Duodenal mucosa (tissue), 2 donors: ENCODE results near the gene DNM2.
"Not testable (repeated sequence)": the region's sequence is repeated elsewhere in the genome, so short reads cannot be mapped to it uniquely, and the experiment has no call there.

Experiments
- H3K27ac ChIP-seq: one replicate; pipeline ENCODE4 v1.7.0; 2013; ENCODE audit warnings: low read depth, low read length
- H3K27me3 ChIP-seq, 2 donors: one replicate each; pipeline ENCODE4 v1.7.0; 2013; ENCODE audit warnings: low read length in 2 of 2, control low read depth in 1 of 2; ENCODE audit not compliant: insufficient read depth in 2 of 2, control insufficient read depth in 1 of 2
- H3K36me3 ChIP-seq, 2 donors: one replicate each; pipeline ENCODE4 v1.7.0; 2013; ENCODE audit warnings: low read length in 2 of 2, control low read depth in 1 of 2; ENCODE audit not compliant: insufficient read depth in 2 of 2, control insufficient read depth in 1 of 2
- H3K4me1 ChIP-seq, 2 donors: one replicate each; pipeline ENCODE4 v1.7.0; 2013; ENCODE audit warnings: low read length in 2 of 2, control low read depth in 1 of 2; ENCODE audit not compliant: insufficient read depth in 2 of 2, control insufficient read depth in 1 of 2
- H3K4me3 ChIP-seq, 2 donors: one replicate each; pipeline ENCODE4 v1.7.0; 2013; ENCODE audit warnings: low read length in 2 of 2, low read depth in 1 of 2
- H3K9ac ChIP-seq, 2 donors: one replicate each; pipeline ENCODE4 v1.7.0; 2013; ENCODE audit warnings: low read length in 2 of 2, low read depth in 1 of 2
- H3K9me3 ChIP-seq, 2 donors: one replicate each; pipeline ENCODE4 v1.7.0; 2013; ENCODE audit warnings: low read length in 2 of 2, control low read depth in 1 of 2; ENCODE audit not compliant: control insufficient read depth in 1 of 2

DNM2 gene

GRCh38 chr19:10736916-10737551, 19.2 kb downstream of the DNM2 start:
- H3K4me1 ChIP-seq: peaks cover 37 to 47% of the 10 kb centered on the region in 2 donors
- no peaks in the 10 kb centered on the region for H3K27me3 ChIP-seq
- H3K9me3 ChIP-seq: no peaks in the 10 kb centered on the region
- H3K36me3 ChIP-seq: no peaks in the 10 kb centered on the region
- H3K9ac ChIP-seq: no peak overlapping the region
- no peak overlapping the region for H3K4me3 ChIP-seq
- H3K27ac ChIP-seq: no peak overlapping the region

GRCh38 chr19:10737722-10738121, 19.8 kb downstream of the DNM2 start:
- H3K9me3 ChIP-seq: no peaks in the 10 kb centered on the region
- H3K36me3 ChIP-seq: no peaks in the 10 kb centered on the region
- H3K4me1 ChIP-seq: peaks cover 44 to 54% of the 10 kb centered on the region in 2 donors
- no peak overlapping the region for H3K4me3 ChIP-seq
- no peaks in the 10 kb centered on the region for H3K27me3 ChIP-seq
- no peak overlapping the region for H3K27ac ChIP-seq
- no peak overlapping the region for H3K9ac ChIP-seq

GRCh38 chr19:10740798-10741197, 22.9 kb downstream of the DNM2 start:
- H3K9ac ChIP-seq: no peak overlapping the region
- peaks cover 69 to 74% of the 10 kb centered on the region in 2 donors for H3K4me1 ChIP-seq
- peak overlapping the region; percentile 61 for H3K27ac ChIP-seq
- no peaks in the 10 kb centered on the region for H3K27me3 ChIP-seq
- H3K9me3 ChIP-seq: no peaks in the 10 kb centered on the region
- H3K4me3 ChIP-seq: no peak overlapping the region
- H3K36me3 ChIP-seq: no peaks in the 10 kb centered on the region

GRCh38 chr19:10742476-10742875, 24.6 kb downstream of the DNM2 start:
- Histone ChIP-seq H3K9me3 (no peaks in the 10 kb centered on the region), H3K27ac (peak overlapping the region; percentile 85), H3K4me3 (peak overlapping the region in 1 of 2 donors; percentile 50), H3K9ac (peak overlapping the region; percentile 30 to 68), H3K4me1 (peaks cover 62 to 74% of the 10 kb centered on the region in 2 donors), H3K27me3 (no peaks in the 10 kb centered on the region), H3K36me3 (no peaks in the 10 kb centered on the region)

GRCh38 chr19:10744253-10744798, 26.4 kb downstream of the DNM2 start:
- Histone ChIP-seq H3K9ac (peak overlapping the region; percentile 4 to 65), H3K27ac (peak overlapping the region; percentile 76), H3K9me3 (no peaks in the 10 kb centered on the region), H3K4me1 (peaks cover 74 to 76% of the 10 kb centered on the region in 2 donors), H3K4me3 (peak overlapping the region; percentile 13 to 49), H3K36me3 (no peaks in the 10 kb centered on the region), H3K27me3 (no peaks in the 10 kb centered on the region)

GRCh38 chr19:10744801-10745293, 27.0 kb downstream of the DNM2 start:
- peak overlapping the region; percentile 12 to 65 for H3K9ac ChIP-seq
- peak overlapping the region; percentile 76 for H3K27ac ChIP-seq
- no peaks in the 10 kb centered on the region for H3K36me3 ChIP-seq
- H3K9me3 ChIP-seq: no peaks in the 10 kb centered on the region
- peaks cover 75 to 76% of the 10 kb centered on the region in 2 donors for H3K4me1 ChIP-seq
- no peaks in the 10 kb centered on the region for H3K27me3 ChIP-seq
- H3K4me3 ChIP-seq: peak overlapping the region in 1 of 2 donors; percentile 49

- H3K27ac ChIP-seq, H3K27me3 ChIP-seq, H3K36me3 ChIP-seq, H3K9ac ChIP-seq, H3K9me3 ChIP-seq, H3K4me3 ChIP-seq: not testable (repeated sequence)
- peaks cover 82 to 86% of the 10 kb centered on the region in 2 donors for H3K4me1 ChIP-seq
These were observed 28.6 kb downstream of the DNM2 start for GRCh38 chr19:10746437-10746836.

- Histone ChIP-seq H3K4me1 (peaks cover 85 to 90% of the 10 kb centered on the region in 2 donors), H3K36me3 (no peaks in the 10 kb centered on the region), H3K27me3 (no peaks in the 10 kb centered on the region), H3K4me3 (peak overlapping the region; percentile 20 to 50), H3K9me3 (no peaks in the 10 kb centered on the region), H3K27ac (peak overlapping the region; percentile 95), H3K9ac (peak overlapping the region; percentile 60 to 65)
These were observed 29.4 kb downstream of the DNM2 start for GRCh38 chr19:10747271-10747670.

GRCh38 chr19:10747674-10748073, 29.8 kb downstream of the DNM2 start:
- no peaks in the 10 kb centered on the region for H3K9me3 ChIP-seq
- H3K9ac ChIP-seq: peak overlapping the region; percentile 60 to 65
- H3K36me3 ChIP-seq: no peaks in the 10 kb centered on the region
- peak overlapping the region; percentile 95 for H3K27ac ChIP-seq
- peaks cover 85 to 90% of the 10 kb centered on the region in 2 donors for H3K4me1 ChIP-seq
- no peaks in the 10 kb centered on the region for H3K27me3 ChIP-seq
- H3K4me3 ChIP-seq: peak overlapping the region; percentile 20 to 50

GRCh38 chr19:10748195-10748926, 30.5 kb downstream of the DNM2 start:
- Histone ChIP-seq H3K9me3 (no peaks in the 10 kb centered on the region), H3K4me1 (peaks cover 81 to 88% of the 10 kb centered on the region in 2 donors), H3K27me3 (no peaks in the 10 kb centered on the region), H3K27ac (peak overlapping the region; percentile 95), H3K4me3 (peak overlapping the region; percentile 19 to 50), H3K9ac (peak overlapping the region; percentile 60 to 65), H3K36me3 (no peaks in the 10 kb centered on the region)
